Panc1 (cell line): ENCODE measurements around the gene WWOX. TPM values are rescaled to one million over a fixed set of nuclear protein-coding genes. Genes with fewer than 3 reads are reported as not detected.

Experiments
- ATAC-seq: fragments of 200-7000 bp; cut with Tn5 transposase; 2 replicates; pipeline ENCODE4 v1.9.1; 2020; ENCODE audit warnings: mild to moderate bottlenecking, moderate library complexity
- BruUV-seq: library from RNA; stranded (reverse); fragments of 400-500 nt; replicated peaks from 2 replicates; lab custom pipeline; 2021; lab: Mats Ljungman, UMichigan
- CTCF ChIA-PET: fragments of 300-600 bp; sonication (Branson Sonifier 250); formaldehyde crosslinking; loops from one replicate; lab custom pipeline; 2022; ENCODE audit warnings: antibody characterized with exemption; lab: Charles Lee
- POLR2A ChIA-PET: fragments of 300-600 bp; sonication (Branson Sonifier 250); formaldehyde crosslinking; loops from one replicate; lab custom pipeline; 2022; ENCODE audit warnings: antibody characterized with exemption; lab: Charles Lee
- DNase-seq: peaks from one replicate; pipeline ENCODE4 v3.0.0-alpha.2; 2010; ENCODE audit warnings: low read depth, low spot score
- H3K27ac ChIP-seq: 2 replicates; pipeline ENCODE4 v1.5.1; 2011; ENCODE audit warnings: mild to moderate bottlenecking, low read length, inconsistent platforms
- H3K27me3 ChIP-seq: fragments of 200-500 bp; sonication (Bioruptor generic); 2 replicates; pipeline ENCODE4 v1.6.0; 2014; ENCODE audit warnings: low read length, inconsistent platforms; ENCODE audit not compliant: control insufficient read depth, insufficient read depth
- H3K36me3 ChIP-seq: fragments of 200-500 bp; sonication (Bioruptor generic); 2 replicates; pipeline ENCODE4 v1.5.1; 2014; ENCODE audit warnings: inconsistent platforms, mild to moderate bottlenecking, low read length, moderate library complexity; ENCODE audit not compliant: control insufficient read depth, insufficient read depth
- H3K4me1 ChIP-seq: 2 replicates; pipeline ENCODE4 v1.5.1; 2011; ENCODE audit warnings: inconsistent platforms, mild to moderate bottlenecking, low read length, moderate library complexity; ENCODE audit not compliant: control insufficient read depth, insufficient read depth
- H3K4me3 ChIP-seq, 2 experiments: 2 replicates each; pipeline ENCODE4 v1.5.1; 2011 to 2012; ENCODE audit warnings: low read depth in 2 of 2, low read length in 2 of 2, mild to moderate bottlenecking in 2 of 2, inconsistent platforms in 1 of 2, moderate library complexity in 1 of 2
- H3K9me3 ChIP-seq: fragments of 200-500 bp; sonication (Bioruptor generic); 2 replicates; pipeline ENCODE4 v1.5.1; 2014; ENCODE audit warnings: low read depth, mild to moderate bottlenecking, inconsistent platforms, low read length, moderate library complexity; ENCODE audit not compliant: control insufficient read depth, insufficient read depth
- POLR2AphosphoS5 ChIP-seq: IDR thresholded peaks from 2 replicates; pipeline ENCODE4 v1.6.1; 2012; ENCODE audit warnings: mild to moderate bottlenecking, low read depth, low read length, moderate library complexity
- SIN3A ChIP-seq: IDR thresholded peaks from 2 replicates; pipeline ENCODE4 v1.6.1; 2012; ENCODE audit warnings: low read depth, mild to moderate bottlenecking, low read length, moderate library complexity, borderline replicate concordance; ENCODE audit not compliant: insufficient read depth
- TCF7L2 ChIP-seq: IDR thresholded peaks from 2 replicates; pipeline ENCODE4 v1.6.1; 2011; ENCODE audit warnings: mild to moderate bottlenecking, low read depth, low read length, inconsistent platforms
- in situ Hi-C: cut with HindIII; loops from 2 replicates; pipeline ENCODE4 v1.10.0; 2016; ENCODE audit warnings: low sequenced_read_pairs, low pct_unique_long_range_greater_than_20kb
- intact Hi-C: fragments of 100-400 bp; cut with micrococcal nuclease; formaldehyde crosslinking; loops from one replicate; pipeline ENCODE4 v1.10.0; 2022; ENCODE audit not compliant: unreplicated experiment
- total RNA-seq: library from RNA; stranded (reverse); gene quantifications from one replicate; pipeline ENCODE4 v1.2.1, GENCODE V29; 2021; ENCODE audit not compliant: unreplicated experiment
- TF ChIP-seq, protein P1 (sequence below), 2 experiments: IDR thresholded peaks; 2 replicates each; pipeline ENCODE4 v1.6.1; 2011 to 2012; ENCODE audit warnings: low read depth in 2 of 2, control low read depth in 1 of 2, low read length in 1 of 2, mild to moderate bottlenecking in 1 of 2, moderate library complexity in 1 of 2; ENCODE audit not compliant: insufficient read depth in 1 of 2
- TF ChIP-seq, protein P2 (sequence below): fragments of 450-650 bp; IDR thresholded peaks from 2 replicates; pipeline ENCODE4 v1.5.1; 2017; ENCODE audit warnings: mild to moderate bottlenecking

WWOX gene
- total RNA-seq, 1 experiment from 2014 or later = 12.5 TPM

DNA sequence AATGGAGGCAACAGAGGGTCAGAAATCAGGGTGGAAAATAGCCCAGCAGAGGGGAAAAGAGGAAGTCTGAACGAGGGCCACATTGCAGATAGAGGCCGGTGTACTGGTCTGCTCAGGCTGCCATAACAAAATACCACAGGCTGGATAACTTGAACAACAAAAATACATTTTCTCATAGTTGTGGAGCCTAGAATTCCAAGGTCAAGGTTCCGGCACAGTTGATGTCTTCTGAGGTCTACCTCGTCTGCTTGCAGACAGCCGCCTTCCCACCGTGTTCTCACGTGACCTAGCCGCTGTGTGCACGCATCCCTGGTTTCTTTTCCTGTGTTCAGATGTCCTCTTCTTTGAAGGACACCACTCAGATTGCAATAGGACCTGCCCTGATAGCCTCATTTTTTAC is 249.4 kb downstream of the WWOX start:
- in situ Hi-C loops (no loop called here), intact Hi-C loops (no loop called here)
- ATAC-seq = no peak
- no peaks in the 10 kb centered on the region for H3K9me3 ChIP-seq
- POLR2A ChIA-PET = no interaction called here
- H3K27ac ChIP-seq = no peak overlapping the region
- TF ChIP-seq TCF7L2 (no peak), POLR2AphosphoS5 (no peak), SIN3A (no peak)
- TF ChIP-seq, protein P1, sequence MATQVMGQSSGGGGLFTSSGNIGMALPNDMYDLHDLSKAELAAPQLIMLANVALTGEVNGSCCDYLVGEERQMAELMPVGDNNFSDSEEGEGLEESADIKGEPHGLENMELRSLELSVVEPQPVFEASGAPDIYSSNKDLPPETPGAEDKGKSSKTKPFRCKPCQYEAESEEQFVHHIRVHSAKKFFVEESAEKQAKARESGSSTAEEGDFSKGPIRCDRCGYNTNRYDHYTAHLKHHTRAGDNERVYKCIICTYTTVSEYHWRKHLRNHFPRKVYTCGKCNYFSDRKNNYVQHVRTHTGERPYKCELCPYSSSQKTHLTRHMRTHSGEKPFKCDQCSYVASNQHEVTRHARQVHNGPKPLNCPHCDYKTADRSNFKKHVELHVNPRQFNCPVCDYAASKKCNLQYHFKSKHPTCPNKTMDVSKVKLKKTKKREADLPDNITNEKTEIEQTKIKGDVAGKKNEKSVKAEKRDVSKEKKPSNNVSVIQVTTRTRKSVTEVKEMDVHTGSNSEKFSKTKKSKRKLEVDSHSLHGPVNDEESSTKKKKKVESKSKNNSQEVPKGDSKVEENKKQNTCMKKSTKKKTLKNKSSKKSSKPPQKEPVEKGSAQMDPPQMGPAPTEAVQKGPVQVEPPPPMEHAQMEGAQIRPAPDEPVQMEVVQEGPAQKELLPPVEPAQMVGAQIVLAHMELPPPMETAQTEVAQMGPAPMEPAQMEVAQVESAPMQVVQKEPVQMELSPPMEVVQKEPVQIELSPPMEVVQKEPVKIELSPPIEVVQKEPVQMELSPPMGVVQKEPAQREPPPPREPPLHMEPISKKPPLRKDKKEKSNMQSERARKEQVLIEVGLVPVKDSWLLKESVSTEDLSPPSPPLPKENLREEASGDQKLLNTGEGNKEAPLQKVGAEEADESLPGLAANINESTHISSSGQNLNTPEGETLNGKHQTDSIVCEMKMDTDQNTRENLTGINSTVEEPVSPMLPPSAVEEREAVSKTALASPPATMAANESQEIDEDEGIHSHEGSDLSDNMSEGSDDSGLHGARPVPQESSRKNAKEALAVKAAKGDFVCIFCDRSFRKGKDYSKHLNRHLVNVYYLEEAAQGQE (IDR thresholded peaks at IDR 0.05; ENCODE audit: insufficient read depth in 1 of 2, low read depth in 2 of 2, low read length in 1 of 2) = no peak
- TF ChIP-seq, protein P2, sequence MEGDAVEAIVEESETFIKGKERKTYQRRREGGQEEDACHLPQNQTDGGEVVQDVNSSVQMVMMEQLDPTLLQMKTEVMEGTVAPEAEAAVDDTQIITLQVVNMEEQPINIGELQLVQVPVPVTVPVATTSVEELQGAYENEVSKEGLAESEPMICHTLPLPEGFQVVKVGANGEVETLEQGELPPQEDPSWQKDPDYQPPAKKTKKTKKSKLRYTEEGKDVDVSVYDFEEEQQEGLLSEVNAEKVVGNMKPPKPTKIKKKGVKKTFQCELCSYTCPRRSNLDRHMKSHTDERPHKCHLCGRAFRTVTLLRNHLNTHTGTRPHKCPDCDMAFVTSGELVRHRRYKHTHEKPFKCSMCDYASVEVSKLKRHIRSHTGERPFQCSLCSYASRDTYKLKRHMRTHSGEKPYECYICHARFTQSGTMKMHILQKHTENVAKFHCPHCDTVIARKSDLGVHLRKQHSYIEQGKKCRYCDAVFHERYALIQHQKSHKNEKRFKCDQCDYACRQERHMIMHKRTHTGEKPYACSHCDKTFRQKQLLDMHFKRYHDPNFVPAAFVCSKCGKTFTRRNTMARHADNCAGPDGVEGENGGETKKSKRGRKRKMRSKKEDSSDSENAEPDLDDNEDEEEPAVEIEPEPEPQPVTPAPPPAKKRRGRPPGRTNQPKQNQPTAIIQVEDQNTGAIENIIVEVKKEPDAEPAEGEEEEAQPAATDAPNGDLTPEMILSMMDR = no peak
- CTCF ChIA-PET = no interaction called here
- H3K4me3 ChIP-seq = no peak overlapping the region
- no peak for DNase-seq
- no peaks in the 10 kb centered on the region for H3K36me3 ChIP-seq
- no peaks in the 10 kb centered on the region for H3K4me1 ChIP-seq
- no peaks in the 10 kb centered on the region for H3K27me3 ChIP-seq
- no TSS peak for BruUV-seq

DNA sequence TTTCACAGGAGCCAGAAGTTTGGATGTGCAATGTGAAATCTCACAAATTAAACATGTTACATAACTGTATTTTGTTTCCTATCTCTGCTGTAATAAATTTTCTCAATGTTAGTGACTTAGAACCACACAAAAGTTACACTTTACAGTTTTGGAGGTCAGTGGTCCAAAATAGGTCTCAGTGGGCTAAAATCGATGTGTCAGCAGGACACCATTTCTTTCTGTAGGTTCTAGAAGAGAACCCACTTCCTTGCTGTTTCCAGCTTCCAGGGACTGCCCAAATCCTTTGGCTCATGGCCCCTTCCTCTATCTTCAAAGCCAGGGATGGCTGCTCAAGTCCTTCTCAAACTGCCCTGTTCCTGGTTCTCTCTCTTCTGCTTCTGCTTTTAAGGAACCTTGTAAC is 252.7 kb downstream of the WWOX start:
- CTCF ChIA-PET = no interaction called here
- in situ Hi-C loops = no loop called here
- no peaks in the 10 kb centered on the region for H3K9me3 ChIP-seq
- H3K36me3 ChIP-seq = no peaks in the 10 kb centered on the region
- H3K27me3 ChIP-seq = no peaks in the 10 kb centered on the region
- H3K27ac ChIP-seq = no peak overlapping the region
- no TSS peak for BruUV-seq
- ATAC-seq = no peak
- H3K4me1 ChIP-seq = no peaks in the 10 kb centered on the region
- TF ChIP-seq, protein P2 = no peak
- TF ChIP-seq TCF7L2 (no peak), SIN3A (no peak), POLR2AphosphoS5 (no peak)
- TF ChIP-seq, protein P1 (IDR thresholded peaks at IDR 0.05; ENCODE audit: insufficient read depth in 1 of 2, low read depth in 2 of 2, low read length in 1 of 2) = no peak
- no peak for DNase-seq
- POLR2A ChIA-PET = no interaction called here
- intact Hi-C loops = no loop called here
- H3K4me3 ChIP-seq = no peak overlapping the region
